HepG2 (cell line): ENCODE data around the gene BLOC1S1. TPM values are rescaled to one million over a fixed set of nuclear protein-coding genes. Genes with fewer than 3 reads are reported as not detected.

Experiments
- MIER2 ChIP-seq: IDR thresholded peaks from 2 replicates; pipeline ENCODE4 v1.6.1; 2016; ENCODE audit warnings: missing biosample characterization, missing genetic modification reagents
- MLX ChIP-seq: IDR thresholded peaks from 2 replicates; pipeline ENCODE4 v1.6.1; 2016
- NFIB ChIP-seq: sonication (generic); formaldehyde crosslinking; IDR thresholded peaks from 2 replicates; pipeline ENCODE4 v1.9.0; 2021; ENCODE audit warnings: missing genetic modification reagents, mild to moderate bottlenecking, borderline replicate concordance
- NFRKB ChIP-seq: fragments of 450-650 bp; IDR thresholded peaks from 2 replicates; pipeline ENCODE4 v1.6.1; 2017
- POGZ ChIP-seq: sonication (generic); formaldehyde crosslinking; IDR thresholded peaks from 2 replicates; pipeline ENCODE4 v1.4.0; 2020; ENCODE audit warnings: mild to moderate bottlenecking, missing genetic modification reagents
- SALL1 ChIP-seq: sonication (generic); formaldehyde crosslinking; IDR thresholded peaks from 2 replicates; pipeline ENCODE4 v1.8.0; 2022; ENCODE audit warnings: mild to moderate bottlenecking, missing genetic modification reagents
- SIN3A ChIP-seq: IDR thresholded peaks from 2 replicates; pipeline ENCODE4 v1.6.1; 2011; ENCODE audit warnings: low read depth, mild to moderate bottlenecking, control low read depth, low read length, borderline replicate concordance
- ZFAT ChIP-seq: sonication (generic); formaldehyde crosslinking; conservative IDR thresholded peaks from 2 replicates; pipeline ENCODE4 v1.8.1; 2023; ENCODE audit warnings: missing genetic modification reagents, inconsistent platforms
- ZNF740 ChIP-seq: sonication (generic); formaldehyde crosslinking; IDR thresholded peaks from 2 replicates; pipeline ENCODE4 v1.4.0; 2020; ENCODE audit warnings: missing genetic modification reagents
- polyA plus RNA-seq, 8 experiments: library from polyadenylated mRNA; depleted of rRNA in 3 of 8; stranded (reverse) in 7 of 8; unstranded in 1 of 8; fragments of >200 nt; fragmentation: Illumina TruSeq in 4 of 8; extraction: Trizol in 4 of 8; gene quantifications; 2 replicates each; pipeline versions ENCODE4 v1.2.1 to v1.2.3, GENCODE V29; 2011 to 2016; ENCODE audit warnings: low read depth in 4 of 8, missing spikeins in 1 of 8, mixed read lengths in 1 of 8; ENCODE audit not compliant: insufficient read depth in 1 of 8
- total RNA-seq, 5 experiments: library from RNA; depleted of rRNA; stranded (reverse); fragments of >200 nt; fragmentation: Illumina TruSeq; extraction: Trizol; gene quantifications; 2 replicates each; pipeline ENCODE4 v1.2.3, GENCODE V29; 2016; ENCODE audit warnings: low read depth in 1 of 5
- TF ChIP-seq, protein P1 (sequence below): sonication (generic); formaldehyde crosslinking; IDR thresholded peaks from 2 replicates; pipeline ENCODE4 v1.8.0; 2022; ENCODE audit warnings: missing genetic modification reagents, mild to moderate bottlenecking, inconsistent platforms, borderline replicate concordance
- TF ChIP-seq, protein P2 (sequence below): sonication (generic); formaldehyde crosslinking; IDR thresholded peaks from 2 replicates; pipeline ENCODE4 v1.4.0; 2020; ENCODE audit warnings: mild to moderate bottlenecking, missing genetic modification reagents
- TF ChIP-seq, protein P3 (sequence below): sonication (generic); formaldehyde crosslinking; IDR thresholded peaks from 2 replicates; pipeline ENCODE4 v1.5.0; 2020; ENCODE audit warnings: missing genetic modification reagents

BLOC1S1 gene
- total and polyA plus RNA-seq, 2 of the 13 experiments (the other 11 are each of a cell fraction or from before 2014, with no cell fraction given), result 55.1 to 95.3 TPM

DNA sequence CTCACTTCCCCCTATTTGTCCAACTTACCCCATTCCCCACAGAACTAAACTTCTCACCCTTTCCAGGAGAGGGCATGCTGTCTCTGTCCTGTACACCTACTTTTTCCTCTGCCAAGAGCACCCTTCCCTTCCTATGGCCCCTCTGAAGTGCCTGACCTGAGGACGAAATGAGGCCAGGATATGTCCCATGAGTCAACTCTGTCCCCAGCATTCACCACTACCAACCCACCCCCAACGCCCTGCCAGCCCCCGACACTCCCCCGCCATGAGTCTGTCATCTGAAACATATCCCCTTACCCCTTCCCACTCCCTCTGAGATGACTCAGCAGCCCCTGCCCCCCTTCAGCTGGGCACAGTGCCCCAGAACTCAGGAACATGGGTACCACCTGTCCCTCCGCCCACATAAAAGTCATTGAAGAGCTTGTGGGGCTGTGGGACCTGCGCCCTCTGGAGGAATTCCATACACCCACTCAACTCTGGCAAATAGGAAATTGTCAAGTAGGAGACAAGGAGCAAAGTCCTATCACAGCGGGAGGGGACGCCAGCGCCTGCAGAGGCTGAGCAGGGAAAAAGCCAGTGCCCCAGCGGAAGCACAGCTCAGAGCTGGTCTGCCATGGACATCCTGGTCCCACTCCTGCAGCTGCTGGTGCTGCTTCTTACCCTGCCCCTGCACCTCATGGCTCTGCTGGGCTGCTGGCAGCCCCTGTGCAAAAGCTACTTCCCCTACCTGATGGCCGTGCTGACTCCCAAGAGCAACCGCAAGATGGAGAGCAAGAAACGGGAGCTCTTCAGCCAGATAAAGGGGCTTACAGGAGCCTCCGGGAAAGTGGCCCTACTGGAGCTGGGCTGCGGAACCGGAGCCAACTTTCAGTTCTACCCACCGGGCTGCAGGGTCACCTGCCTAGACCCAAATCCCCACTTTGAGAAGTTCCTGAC is 34.4 kb upstream of the BLOC1S1 start (continued):
- TF ChIP-seq, protein P1, sequence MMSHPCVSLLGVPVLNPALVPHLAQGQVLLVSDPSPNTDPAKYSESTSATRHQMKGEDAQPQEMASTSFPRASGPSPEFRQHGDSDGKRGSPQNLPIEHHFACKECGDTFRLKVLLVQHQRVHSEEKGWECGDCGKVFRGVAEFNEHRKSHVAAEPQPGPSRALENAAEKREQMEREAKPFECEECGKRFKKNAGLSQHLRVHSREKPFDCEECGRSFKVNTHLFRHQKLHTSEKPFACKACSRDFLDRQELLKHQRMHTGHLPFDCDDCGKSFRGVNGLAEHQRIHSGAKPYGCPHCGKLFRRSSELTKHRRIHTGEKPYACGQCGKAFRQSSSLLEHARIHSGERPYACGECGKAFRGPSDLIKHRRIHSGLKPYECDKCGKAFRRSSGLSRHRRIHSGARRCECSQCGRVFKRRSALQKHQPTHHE (CRISPR knock-in tag), result peak; percentile 52; the same call in 1 of the 2 replicates
- TF ChIP-seq, protein P2, sequence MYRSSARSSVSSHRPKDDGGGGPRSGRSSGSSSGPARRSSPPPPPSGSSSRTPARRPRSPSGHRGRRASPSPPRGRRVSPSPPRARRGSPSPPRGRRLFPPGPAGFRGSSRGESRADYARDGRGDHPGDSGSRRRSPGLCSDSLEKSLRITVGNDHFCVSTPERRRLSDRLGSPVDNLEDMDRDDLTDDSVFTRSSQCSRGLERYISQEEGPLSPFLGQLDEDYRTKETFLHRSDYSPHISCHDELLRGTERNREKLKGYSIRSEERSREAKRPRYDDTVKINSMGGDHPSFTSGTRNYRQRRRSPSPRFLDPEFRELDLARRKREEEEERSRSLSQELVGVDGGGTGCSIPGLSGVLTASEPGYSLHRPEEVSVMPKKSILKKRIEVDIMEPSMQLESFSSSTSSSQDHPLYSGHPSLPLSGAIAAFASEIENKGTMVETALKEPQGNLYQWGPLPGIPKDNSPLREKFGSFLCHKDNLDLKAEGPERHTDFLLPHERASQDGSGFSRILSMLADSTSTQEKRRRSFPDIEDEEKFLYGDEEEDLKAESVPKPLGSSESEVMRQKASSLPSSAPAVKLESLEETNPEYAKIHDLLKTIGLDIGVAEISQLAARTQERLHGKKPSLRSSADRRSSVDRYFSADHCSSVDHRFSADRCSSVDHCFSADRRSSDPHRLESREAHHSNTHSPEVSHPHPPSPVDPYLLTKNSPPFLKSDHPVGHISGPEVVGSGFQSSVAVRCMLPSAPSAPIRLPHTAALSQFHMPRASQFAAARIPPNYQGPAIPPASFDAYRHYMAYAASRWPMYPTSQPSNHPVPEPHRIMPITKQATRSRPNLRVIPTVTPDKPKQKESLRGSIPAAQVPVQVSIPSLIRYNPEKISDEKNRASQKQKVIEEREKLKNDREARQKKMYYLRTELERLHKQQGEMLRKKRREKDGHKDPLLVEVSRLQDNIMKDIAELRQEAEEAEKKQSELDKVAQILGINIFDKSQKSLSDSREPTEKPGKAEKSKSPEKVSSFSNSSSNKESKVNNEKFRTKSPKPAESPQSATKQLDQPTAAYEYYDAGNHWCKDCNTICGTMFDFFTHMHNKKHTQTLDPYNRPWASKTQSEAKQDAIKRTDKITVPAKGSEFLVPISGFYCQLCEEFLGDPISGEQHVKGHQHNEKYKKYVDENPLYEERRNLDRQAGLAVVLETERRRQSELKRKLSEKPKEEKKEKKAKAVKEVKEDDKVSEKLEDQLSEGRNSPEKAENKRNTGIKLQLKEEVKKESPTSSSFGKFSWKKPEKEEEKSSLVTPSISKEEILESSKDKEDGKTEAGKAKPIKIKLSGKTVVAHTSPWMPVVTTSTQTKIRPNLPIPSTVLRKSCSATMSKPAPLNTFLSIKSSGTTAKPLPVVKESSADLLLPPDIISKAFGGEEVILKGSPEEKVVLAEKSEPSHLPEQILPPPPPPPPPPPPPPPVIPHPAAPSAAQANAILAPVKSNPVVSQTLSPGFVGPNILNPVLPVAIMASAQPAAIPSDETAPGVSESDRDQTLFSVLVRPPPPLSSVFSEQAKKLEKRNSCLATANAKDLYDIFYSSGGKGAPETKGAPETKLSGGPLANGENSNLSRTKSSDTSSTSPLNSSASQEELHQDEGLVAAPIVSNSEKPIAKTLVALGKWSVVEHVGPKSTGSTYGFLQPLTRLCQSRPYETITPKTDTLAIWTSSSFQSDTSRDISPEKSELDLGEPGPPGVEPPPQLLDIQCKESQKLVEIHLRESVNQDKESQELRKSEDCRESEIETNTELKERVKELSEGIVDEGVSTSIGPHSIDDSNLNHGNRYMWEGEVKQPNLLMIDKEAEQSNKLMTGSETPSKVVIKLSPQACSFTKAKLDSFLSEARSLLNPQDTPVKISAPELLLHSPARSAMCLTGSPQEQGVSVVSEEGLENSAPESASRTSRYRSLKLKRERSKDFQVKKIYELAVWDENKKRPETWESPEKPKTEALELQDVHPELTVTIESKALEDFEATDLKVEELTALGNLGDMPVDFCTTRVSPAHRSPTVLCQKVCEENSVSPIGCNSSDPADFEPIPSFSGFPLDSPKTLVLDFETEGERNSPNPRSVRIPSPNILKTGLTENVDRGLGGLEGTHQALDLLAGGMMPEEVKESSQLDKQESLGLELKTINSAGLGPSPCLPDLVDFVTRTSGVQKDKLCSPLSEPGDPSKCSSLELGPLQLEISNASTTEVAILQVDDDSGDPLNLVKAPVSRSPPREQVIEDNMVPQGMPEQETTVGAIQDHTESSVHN, result no peak
- TF ChIP-seq POGZ (CRISPR knock-in tag) (peak; percentile 61), NFIB (CRISPR knock-in tag) (no peak), NFRKB (no peak), MIER2 (CRISPR knock-in tag) (no peak), MLX (CRISPR knock-in tag) (no peak), ZFAT (CRISPR knock-in tag) (no peak), ZNF740 (CRISPR knock-in tag) (no peak), SALL1 (CRISPR knock-in tag) (peak; percentile 76), SIN3A (peak; percentile 72; the same call in 1 of the 2 replicates)
- TF ChIP-seq, protein P3, sequence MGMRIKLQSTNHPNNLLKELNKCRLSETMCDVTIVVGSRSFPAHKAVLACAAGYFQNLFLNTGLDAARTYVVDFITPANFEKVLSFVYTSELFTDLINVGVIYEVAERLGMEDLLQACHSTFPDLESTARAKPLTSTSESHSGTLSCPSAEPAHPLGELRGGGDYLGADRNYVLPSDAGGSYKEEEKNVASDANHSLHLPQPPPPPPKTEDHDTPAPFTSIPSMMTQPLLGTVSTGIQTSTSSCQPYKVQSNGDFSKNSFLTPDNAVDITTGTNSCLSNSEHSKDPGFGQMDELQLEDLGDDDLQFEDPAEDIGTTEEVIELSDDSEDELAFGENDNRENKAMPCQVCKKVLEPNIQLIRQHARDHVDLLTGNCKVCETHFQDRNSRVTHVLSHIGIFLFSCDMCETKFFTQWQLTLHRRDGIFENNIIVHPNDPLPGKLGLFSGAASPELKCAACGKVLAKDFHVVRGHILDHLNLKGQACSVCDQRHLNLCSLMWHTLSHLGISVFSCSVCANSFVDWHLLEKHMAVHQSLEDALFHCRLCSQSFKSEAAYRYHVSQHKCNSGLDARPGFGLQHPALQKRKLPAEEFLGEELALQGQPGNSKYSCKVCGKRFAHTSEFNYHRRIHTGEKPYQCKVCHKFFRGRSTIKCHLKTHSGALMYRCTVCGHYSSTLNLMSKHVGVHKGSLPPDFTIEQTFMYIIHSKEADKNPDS, result 0 out of 2 replicates have a peak, but pooled peaks have one; percentile 49
